Mesodermal cell (in vitro differentiated cells): ENCODE measurements around the gene NOTCH3. TPM values are rescaled to one million over a fixed set of nuclear protein-coding genes. Genes with fewer than 3 reads are reported as not detected.
A peak's percentile ranks its signal among the peaks of the same experiment; 100 is the strongest.

Experiments
- H3K27ac ChIP-seq: 2 replicates; pipeline ENCODE4 v1.7.0; 2013; ENCODE audit warnings: mild to moderate bottlenecking, low read depth, low read length, moderate library complexity; ENCODE audit not compliant: severe bottlenecking
- H3K36me3 ChIP-seq: 2 replicates; pipeline ENCODE4 v1.7.1; 2013; ENCODE audit warnings: mild to moderate bottlenecking, low read length, moderate library complexity; ENCODE audit not compliant: control insufficient read depth, insufficient read depth
- H3K4me1 ChIP-seq: one replicate; pipeline ENCODE4 v1.7.1; 2013; ENCODE audit warnings: mild to moderate bottlenecking, low read length; ENCODE audit not compliant: insufficient read depth, control insufficient read depth, poor library complexity, severe bottlenecking
- H3K4me3 ChIP-seq: 2 replicates; pipeline ENCODE4 v1.7.0; 2013; ENCODE audit warnings: low read length, control low read depth, mild to moderate bottlenecking; ENCODE audit not compliant: insufficient read depth, poor library complexity, severe bottlenecking; ENCODE audit errors: extremely low read depth
- H3K9me3 ChIP-seq: 2 replicates; pipeline ENCODE4 v1.7.1; 2013; ENCODE audit warnings: mild to moderate bottlenecking, low read length, moderate library complexity; ENCODE audit not compliant: control insufficient read depth
- WGBS, 2 experiments: methylation state at CpG; one replicate each; pipeline ENCODE4 v1.1.5; 2013; ENCODE audit warnings: missing lambda C conversion rate in 2 of 2; ENCODE audit not compliant: insufficient coverage in 2 of 2; 5-methylcytosine and 5-hydroxymethylcytosine counted together
- polyA plus RNA-seq, 2 experiments: library from polyadenylated mRNA; stranded (reverse); fragments of 50-300 nt; gene quantifications; one replicate each; pipeline ENCODE4 v1.2.3, GENCODE V29; 2013

Gene NOTCH3
- polyA plus RNA-seq (2013, experiment 1 of 2) = 64.3 TPM
- polyA plus RNA-seq (2013, experiment 2 of 2) = 53.5 TPM

DNA sequence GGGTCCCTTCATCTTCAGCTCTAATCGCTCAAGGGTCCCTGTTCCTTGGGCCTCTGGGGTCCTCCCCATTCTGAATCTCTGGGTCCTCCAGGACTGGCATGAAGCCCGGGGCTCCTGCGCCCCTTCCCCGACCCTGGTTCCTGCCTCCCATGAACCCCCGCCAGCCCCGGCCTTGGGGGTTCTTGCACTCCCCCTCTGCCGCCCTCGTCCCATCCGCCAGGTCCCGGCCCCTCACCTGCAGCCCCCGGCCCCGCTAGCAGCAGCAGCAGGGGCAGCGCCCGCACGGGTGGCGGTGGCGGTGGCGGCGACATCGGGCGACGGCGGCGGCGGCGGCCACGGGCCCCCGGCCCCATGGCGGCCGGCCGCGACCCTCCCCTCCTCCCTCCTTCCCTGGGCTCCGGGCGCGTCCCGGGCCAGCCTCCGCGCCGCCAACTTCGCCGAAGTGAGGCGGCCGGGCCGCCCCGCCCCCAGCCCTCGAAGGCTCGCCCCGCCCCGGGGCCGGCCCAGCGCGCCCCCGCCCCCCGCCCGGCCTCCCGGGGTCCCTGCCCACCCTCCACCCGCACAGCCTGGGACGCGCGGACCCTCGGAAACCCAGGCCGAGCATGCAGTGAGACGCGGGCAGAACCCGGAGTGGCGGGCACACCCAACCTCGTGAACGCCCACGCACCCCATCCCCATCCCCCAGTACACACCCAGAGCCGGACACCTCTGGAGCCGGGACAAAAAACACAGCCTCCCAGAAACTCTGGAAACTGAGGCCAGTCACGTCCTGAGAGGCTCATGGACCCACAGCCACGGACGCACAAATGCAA lies at the start of gene NOTCH3:
Gene NOTCH3, minus strand, starts transcription at position 443 of the 812 bp plus-strand sequence. Its CDS starts 90 bp downstream, at position 353.
- Histone ChIP-seq H3K4me3 (peak within 1 kb of the TSS; percentile 95), H3K27ac (no peak within 1 kb of the TSS), H3K4me1 (no peaks in the 10 kb centered on the region), H3K36me3 (peaks cover 20% of the 10 kb centered on the region), H3K9me3 (no peaks in the 10 kb centered on the region)
- WGBS, 2 experiments = 4 to 5% methylated on average over 27 to 28 of the region's 74 CpGs

DNA sequence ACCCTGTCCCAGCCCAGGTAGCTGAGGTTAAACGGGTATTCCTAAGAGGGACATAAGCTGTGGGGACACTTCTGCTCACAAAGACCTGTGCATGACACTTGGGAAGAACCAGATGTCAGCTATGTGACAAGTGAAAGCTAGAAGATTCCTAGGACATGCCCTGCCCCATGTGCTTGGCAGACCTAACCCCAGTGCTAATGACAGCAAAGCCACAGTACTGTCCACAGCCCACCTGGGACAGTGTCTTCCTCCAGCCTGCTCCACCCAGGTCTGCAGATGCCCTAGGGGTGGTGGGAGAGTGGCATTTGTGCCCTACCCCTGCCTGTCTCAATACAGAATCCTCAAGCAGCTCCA lies 49.8 kb upstream of the NOTCH3 start:
- Histone ChIP-seq H3K36me3 (peaks cover 83% of the 10 kb centered on the region), H3K27ac (peak overlapping the region; percentile 51)
- 88% methylated on average over 1 of the region's 1 CpG; no CpG with 5 or more reads in 1 of the 2 experiments for WGBS, 2 experiments

DNA sequence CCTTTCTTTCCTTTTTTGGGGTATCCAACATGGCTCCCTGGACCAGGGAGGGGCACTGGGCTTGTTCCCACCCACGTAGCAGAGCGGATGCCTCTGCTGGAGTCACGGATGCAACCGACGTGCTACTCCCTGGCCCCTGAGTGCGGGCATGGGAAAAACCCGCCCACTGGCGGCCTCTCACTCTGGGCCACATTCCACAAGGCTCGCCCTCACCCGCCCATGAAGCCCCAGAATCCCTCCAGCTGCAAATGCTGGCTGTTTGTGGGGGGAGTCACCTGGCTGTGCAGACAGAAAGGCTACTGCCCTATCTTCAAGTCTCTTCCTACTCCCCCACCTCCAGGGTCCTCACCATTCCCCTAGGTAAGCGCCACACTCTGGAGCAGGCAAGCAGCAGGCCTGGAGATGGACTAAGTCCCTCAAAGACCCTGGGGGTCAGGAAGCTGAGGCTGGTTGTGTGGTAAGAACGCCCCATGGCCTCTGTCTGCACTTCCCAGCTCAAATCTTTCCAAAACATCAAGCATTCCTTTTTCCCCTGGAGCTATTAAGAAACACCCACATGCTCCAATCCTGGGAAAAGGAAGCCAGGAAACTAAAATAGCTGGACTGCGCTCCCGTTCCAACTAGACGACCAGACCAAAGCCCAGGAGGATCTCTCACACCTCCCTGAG lies 49.3 kb upstream of the NOTCH3 start:
- Histone ChIP-seq H3K36me3 (peaks cover 83% of the 10 kb centered on the region), H3K27ac (peak overlapping the region; percentile 51), H3K4me3 (no peak overlapping the region), H3K4me1 (peaks cover 36% of the 10 kb centered on the region), H3K9me3 (no peaks in the 10 kb centered on the region)
- 92 to 96% methylated on average over 10 to 13 of the region's 15 CpGs for WGBS, 2 experiments

More for the DNA sequence above, 49.8 kb upstream of the NOTCH3 start:
- no peak overlapping the region for H3K4me3 ChIP-seq
- H3K4me1 ChIP-seq = peaks cover 36% of the 10 kb centered on the region
- H3K9me3 ChIP-seq = no peaks in the 10 kb centered on the region

DNA sequence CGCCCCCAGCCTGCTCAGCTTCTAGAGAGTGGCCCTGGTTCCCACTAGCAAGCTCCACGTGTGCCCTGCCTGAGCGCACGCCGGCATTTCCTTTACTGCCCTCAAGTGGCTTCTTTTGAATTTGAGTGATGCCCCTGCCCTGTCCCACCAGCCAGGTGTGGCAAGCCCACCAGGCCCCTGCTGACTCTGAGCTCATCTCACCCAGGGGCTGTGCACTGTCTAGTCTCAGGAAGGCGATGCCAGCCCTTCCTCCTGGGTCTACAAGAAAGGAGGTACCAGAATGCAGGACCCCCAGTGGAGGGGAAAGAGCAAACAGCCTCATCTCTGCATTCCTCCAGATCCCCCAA lies 48.7 kb upstream of the NOTCH3 start:
- Histone ChIP-seq H3K9me3 (no peaks in the 10 kb centered on the region), H3K4me1 (peaks cover 36% of the 10 kb centered on the region), H3K36me3 (peaks cover 83% of the 10 kb centered on the region), H3K4me3 (no peak overlapping the region), H3K27ac (peak overlapping the region; percentile 51)
- 95 to 96% methylated on average over 5 to 6 of the region's 6 CpGs for WGBS, 2 experiments

DNA sequence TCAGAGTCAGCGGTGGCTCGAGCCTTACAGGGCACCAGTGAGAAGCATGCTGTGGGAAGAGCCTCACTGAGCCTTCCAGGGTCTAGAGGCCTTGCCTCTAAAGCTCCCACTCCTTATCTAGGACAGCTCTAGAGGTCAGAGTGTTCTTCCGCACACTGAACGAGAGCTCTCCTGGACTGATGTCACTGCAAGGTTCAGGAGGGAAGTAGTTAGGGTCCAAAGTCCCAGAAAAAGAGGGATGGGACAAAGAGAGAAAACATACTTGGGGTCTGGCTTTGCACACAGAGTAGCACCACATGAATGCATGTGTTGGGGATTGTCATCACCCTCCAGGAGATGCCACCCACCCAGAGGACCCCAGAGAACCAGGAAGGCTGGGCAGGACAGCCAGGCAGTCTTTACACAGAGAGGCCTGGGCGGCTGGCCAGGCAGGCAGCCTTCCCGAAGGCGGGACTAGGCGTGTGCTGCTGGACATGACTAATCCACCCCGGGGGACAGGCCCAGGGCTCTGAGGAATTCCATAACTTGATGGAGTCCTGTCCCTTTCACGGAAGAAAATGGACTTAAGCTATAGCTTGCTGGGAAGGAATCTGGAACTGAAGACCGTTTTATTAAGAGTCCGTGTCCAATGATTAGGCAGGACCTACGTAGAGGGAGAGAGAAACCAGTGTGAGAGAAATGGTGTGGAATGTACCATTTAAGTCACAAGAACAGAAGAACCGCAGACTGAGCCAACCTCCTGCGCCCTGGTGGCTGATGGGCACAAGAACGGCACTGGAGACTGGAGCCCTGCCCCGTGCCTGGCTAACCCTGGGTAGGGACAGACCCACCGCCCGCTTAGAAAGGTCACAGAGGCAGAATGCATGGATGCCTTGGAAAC lies 48.1 kb upstream of the NOTCH3 start:
- 91% methylated on average over 16 to 19 of the region's 19 CpGs for WGBS, 2 experiments
- Histone ChIP-seq H3K27ac (peak overlapping the region; percentile 51), H3K36me3 (peaks cover 81% of the 10 kb centered on the region), H3K9me3 (no peaks in the 10 kb centered on the region), H3K4me3 (no peak overlapping the region), H3K4me1 (peaks cover 36% of the 10 kb centered on the region)

DNA sequence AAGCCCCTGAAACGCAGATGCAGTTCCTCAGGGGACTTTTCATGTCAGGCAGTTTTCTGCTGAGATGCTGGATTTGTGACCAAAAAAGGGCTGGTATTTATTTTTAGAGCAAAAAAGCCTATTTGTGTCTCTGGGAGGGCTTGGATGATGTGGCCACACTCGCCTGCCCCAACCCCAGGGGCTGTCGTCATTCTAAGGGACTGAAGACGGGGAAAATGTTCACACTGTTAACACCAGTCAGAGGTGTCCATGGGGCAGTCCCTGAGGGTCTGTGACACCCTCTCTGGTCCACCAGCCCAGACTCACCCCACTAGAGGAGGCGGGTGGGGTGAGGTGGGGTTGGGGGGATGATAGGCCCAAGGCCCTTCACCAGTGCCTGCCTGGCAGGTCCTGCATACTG lies 47.3 kb upstream of the NOTCH3 start:
- WGBS, 2 experiments = 97% methylated on average over 3 to 4 of the region's 5 CpGs
- Histone ChIP-seq H3K36me3 (peaks cover 79% of the 10 kb centered on the region), H3K27ac (no peak overlapping the region), H3K4me3 (no peak overlapping the region), H3K9me3 (no peaks in the 10 kb centered on the region), H3K4me1 (peaks cover 36% of the 10 kb centered on the region)

DNA sequence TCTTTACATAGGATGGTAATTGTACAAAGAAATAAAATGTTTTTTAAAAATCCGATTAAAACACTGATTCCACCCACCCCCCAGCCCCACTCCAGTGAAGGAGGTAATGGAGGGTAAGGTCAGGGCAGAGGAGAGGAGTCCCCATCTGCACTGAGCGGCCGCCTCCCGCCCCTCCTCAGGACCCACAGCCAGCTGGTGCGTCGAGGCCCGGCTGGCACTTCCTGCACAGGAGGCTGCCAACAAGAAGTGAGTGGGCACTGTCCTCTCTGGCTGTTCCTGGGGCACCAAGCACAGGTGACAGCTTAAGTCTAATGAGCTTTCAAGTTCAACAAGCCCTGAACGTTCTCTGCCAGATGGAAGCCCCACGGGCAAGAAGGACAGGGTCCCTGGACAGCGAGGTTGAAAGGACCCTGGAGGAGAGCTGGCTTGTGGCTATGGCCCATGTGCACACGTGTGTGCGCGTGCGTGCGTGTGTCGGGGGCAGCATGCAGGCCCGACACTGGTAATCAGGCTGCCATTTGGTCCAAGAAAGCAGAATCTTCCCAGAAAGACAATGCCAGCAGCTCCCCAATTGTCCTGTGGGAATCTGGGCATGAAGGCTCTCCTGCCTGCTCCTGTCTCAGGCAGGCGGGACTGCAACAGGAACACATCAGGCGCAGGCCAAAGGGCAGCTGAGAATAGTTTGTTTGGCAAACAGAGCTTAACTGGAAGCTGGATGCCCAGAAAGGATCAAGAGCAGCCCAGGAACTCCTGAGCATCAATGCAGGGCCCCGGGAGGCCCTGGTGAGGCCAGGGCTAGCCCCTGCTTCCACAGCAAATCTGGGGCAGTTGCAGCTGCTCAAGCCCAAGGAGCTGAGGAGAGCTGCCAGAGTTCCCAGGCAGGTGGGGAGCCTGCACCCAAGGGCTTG lies 46.6 kb upstream of the NOTCH3 start:
- H3K9me3 ChIP-seq = no peaks in the 10 kb centered on the region
- H3K36me3 ChIP-seq = peaks cover 77% of the 10 kb centered on the region
- H3K4me1 ChIP-seq = peaks cover 35% of the 10 kb centered on the region
- H3K27ac ChIP-seq = no peak overlapping the region
- WGBS, 2 experiments = 97 to 99% methylated on average over 16 to 17 of the region's 20 CpGs
- no peak overlapping the region for H3K4me3 ChIP-seq

DNA sequence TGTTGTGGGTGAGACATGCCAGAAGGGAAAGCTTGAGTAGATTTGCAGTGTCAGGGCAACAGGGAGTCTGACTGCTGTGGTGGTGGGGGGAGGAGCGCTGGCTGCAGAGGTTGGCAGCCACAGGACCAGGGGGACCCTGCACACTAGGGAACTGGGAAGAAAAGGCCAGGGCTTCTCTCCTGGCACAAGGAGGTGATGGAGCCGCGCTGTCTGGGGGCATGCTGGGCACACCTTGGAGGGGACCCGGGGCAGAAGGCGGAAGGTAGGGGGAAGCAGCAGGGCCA lies 45.3 kb upstream of the NOTCH3 start:
- WGBS, 2 experiments = 97% methylated on average over 5 of the region's 5 CpGs; no CpG with 5 or more reads in 1 of the 2 experiments
- Histone ChIP-seq H3K36me3 (peaks cover 86% of the 10 kb centered on the region), H3K9me3 (no peaks in the 10 kb centered on the region), H3K27ac (no peak overlapping the region), H3K4me1 (peaks cover 30% of the 10 kb centered on the region), H3K4me3 (no peak overlapping the region)

DNA sequence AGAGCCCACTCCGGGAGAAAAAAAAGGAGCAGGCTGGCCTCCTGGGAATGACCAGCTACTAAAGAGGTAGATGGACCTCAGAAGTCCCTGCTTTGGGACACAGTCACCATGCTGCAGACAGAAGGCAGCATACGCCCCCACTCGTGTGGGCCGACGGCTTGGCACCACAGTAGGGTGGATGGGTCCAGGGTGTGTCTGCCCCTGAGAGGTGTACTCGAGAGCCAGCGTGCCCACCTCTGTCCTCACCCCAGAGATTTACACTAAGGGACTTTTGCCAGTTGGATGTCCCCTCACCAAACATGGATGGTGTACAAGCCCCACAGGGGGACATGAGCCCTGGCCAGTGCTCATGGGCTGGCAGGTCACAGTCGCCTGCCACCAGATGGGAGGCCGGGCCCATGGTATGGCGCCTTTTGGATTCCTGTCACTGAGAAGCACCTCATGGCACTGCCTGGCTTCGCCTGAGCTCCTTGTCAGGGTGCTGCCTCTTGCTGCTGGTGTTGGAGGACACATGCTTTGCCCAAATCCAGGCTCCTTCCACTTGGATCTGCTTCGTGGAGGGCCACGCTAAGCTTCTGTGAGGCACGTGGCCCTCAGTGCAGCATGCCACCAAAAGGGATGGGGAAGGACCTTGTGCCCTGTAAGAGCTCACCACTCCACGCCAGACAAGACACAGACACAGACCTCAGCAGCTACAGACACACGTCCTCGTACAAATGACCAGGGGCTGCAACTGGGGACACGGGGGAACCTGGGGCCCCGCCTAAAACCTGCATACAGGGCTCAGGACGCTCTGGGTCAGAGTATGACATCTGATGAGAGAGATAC lies 44.8 kb upstream of the NOTCH3 start:
- WGBS, 2 experiments = 98 to 99% methylated on average over 9 to 20 of the region's 20 CpGs
- no peak overlapping the region for H3K27ac ChIP-seq
- H3K4me3 ChIP-seq = no peak overlapping the region
- no peaks in the 10 kb centered on the region for H3K9me3 ChIP-seq
- H3K4me1 ChIP-seq = peaks cover 24% of the 10 kb centered on the region
- peaks cover 86% of the 10 kb centered on the region for H3K36me3 ChIP-seq
